GM12872 (cell line): Measurements from ENCODE around the gene BMERB1.

Experiments
- CTCF ChIP-seq: IDR thresholded peaks from 3 replicates; pipeline ENCODE4 v1.5.1; 2011; ENCODE audit warnings: low read depth, mild to moderate bottlenecking, low read length, moderate library complexity; ENCODE audit not compliant: insufficient read depth

Gene BMERB1

GRCh38 chr16:15547768-15548096, 113.3 kb downstream of the BMERB1 start:
- TF ChIP-seq CTCF = no peak

GRCh38 chr16:15548482-15548891, 114.1 kb downstream of the BMERB1 start:
- TF ChIP-seq CTCF = no peak

- TF ChIP-seq CTCF = no peak
Observed at GRCh38 chr16:15552507-15552906, 118.1 kb downstream of the BMERB1 start.

GRCh38 chr16:15553313-15554088, 119.1 kb downstream of the BMERB1 start:
- TF ChIP-seq CTCF = no peak

- TF ChIP-seq CTCF = no peak
Observed at GRCh38 chr16:15556130-15556529, 121.7 kb downstream of the BMERB1 start.

GRCh38 chr16:15557258-15557657, 122.9 kb downstream of the BMERB1 start:
- no peak for TF ChIP-seq CTCF

GRCh38 chr16:15559176-15559575, 124.8 kb downstream of the BMERB1 start:
- TF ChIP-seq CTCF = no peak
